Right lobe of liver (tissue), 6 donors: ENCODE measurements around the gene TCEANC. TPM values are rescaled to one million over a fixed set of nuclear protein-coding genes. Genes with fewer than 3 reads are reported as not detected.

ENCODE experiments used
- ATAC-seq, 4 donors: fragments of 200-7000 bp; cut with Tn5 transposase; one replicate each; pipeline ENCODE4 v1.9.1; 2020; ENCODE audit warnings: mild to moderate bottlenecking in 4 of 4, moderate library complexity in 4 of 4
- DNase-seq, 3 donors: peaks; one replicate each; pipeline ENCODE4 v3.0.0-alpha.2; 2020
- H3K27ac ChIP-seq, 3 donors: fragments of 200-600 bp; one replicate each; pipeline ENCODE4 v1.8.0; 2022
- H3K27me3 ChIP-seq, 2 donors: fragments of 200-600 bp; one replicate each; pipeline ENCODE4 v1.8.0; 2022
- H3K36me3 ChIP-seq, 4 donors: fragments of 200-600 bp; sonication (generic) in 1 of 4; one replicate each; pipeline versions ENCODE4 v1.5.1 to v1.8.0; 2017 to 2022; ENCODE audit warnings: control low read depth in 1 of 4
- H3K4me1 ChIP-seq, 4 donors: fragments of 200-600 bp; sonication (generic) in 1 of 4; one replicate each; pipeline versions ENCODE4 v1.5.1 to v1.8.0; 2017 to 2022; ENCODE audit warnings: control low read depth in 1 of 4
- H3K4me3 ChIP-seq, 3 donors: fragments of 200-600 bp; one replicate each; pipeline ENCODE4 v1.8.0; 2022
- H3K9me3 ChIP-seq, 4 donors: fragments of 200-600 bp; sonication (generic) in 1 of 4; one replicate each; pipeline versions ENCODE4 v1.5.1 to v1.8.0; 2017 to 2022; ENCODE audit warnings: control low read depth in 1 of 4
- CTCF ChIP-seq, 4 donors: fragments of 200-600 bp in 3 of 4; fragments of 450-650 bp in 1 of 4; IDR thresholded peaks; one replicate each; pipeline versions ENCODE4 v1.5.1 to v1.8.0; 2016 to 2022; ENCODE audit warnings: antibody characterized with exemption in 4 of 4, mild to moderate bottlenecking in 2 of 4
- POLR2A ChIP-seq: fragments of 450-650 bp; IDR thresholded peaks from one replicate; pipeline ENCODE4 v1.6.1; 2017; ENCODE audit warnings: antibody characterized with exemption, mild to moderate bottlenecking
- WGBS: methylation state at CpG from one replicate; pipeline ENCODE4 v1.1.6; 2018; ENCODE audit warnings: low coverage, low lambda C conversion rate; ENCODE audit not compliant: insufficient coverage; ENCODE audit errors: missing lambda C conversion rate; 5-methylcytosine and 5-hydroxymethylcytosine counted together
- intact Hi-C, 2 donors: fragments of 100-400 bp; cut with DNase I; formaldehyde crosslinking; loops; one replicate each; pipeline versions ENCODE4 v1.11.2 to v1.14.1; 2022
- total RNA-seq, 6 experiments: library from RNA; depleted of rRNA in 2 of 6; stranded (reverse); fragments of >200 nt in 2 of 6; fragmentation: NEBNext Ultra II Directional in 3 of 6; extraction: Animal tissue kit (Norgen Biotek cat#: 25700) in 3 of 6; gene quantifications; one replicate each; pipeline versions ENCODE4 v1.1.0 to v1.2.4, GENCODE V29; 2016 to 2023
- donor health status: DM: no; HTN: yes; CAD: no.
- donor health status: DM: no; HTN: no; CAD: no.
- donor health status: DM: no; HTN: no; CAD: no.
- donor health status: DM: no; HTN: yes; CAD: no.
- donor health status: DM: no; HTN: yes; CAD: no.

The TCEANC gene
- total RNA-seq, 6 experiments from 2014 or later = 3.4 to 4.8 (median 4.1) TPM

DNA sequence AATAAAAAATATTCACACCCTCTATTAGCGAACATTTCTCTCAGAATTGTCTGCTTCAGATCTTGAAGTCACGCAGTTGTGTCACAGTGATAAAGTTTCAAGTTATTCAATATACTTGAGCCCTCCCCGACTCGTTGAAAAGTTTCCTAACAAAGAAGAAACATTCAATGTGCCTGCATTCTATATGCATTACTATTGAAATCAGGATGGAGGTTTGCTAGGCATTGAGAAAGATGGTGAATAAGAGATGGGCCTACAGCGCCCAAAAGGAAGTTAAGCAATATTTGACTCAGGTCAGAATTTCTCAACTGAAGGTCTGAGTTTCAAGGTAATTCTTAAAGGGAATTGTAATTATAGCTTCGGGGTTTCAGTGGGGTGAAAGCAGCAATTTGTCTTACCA is 6.1 kb downstream of the TCEANC start:
- Histone ChIP-seq H3K27ac (peak overlapping the region in 2 of 3 donors; percentile 24 to 44), H3K9me3 (no peaks in the 10 kb centered on the region), H3K4me1 (peaks cover 0 to 9% (median under 1%) of the 10 kb centered on the region in 4 donors), H3K36me3 (peaks cover 0 to 4% (median 2%) of the 10 kb centered on the region in 4 donors), H3K4me3 (no peak overlapping the region), H3K27me3 (no peaks in the 10 kb centered on the region)
- DNase-seq (no peak), ATAC-seq (peak in 3 of 4 donors; percentile 59 to 73 (median 62))
- intact Hi-C loops = loop anchor here (5.0 to 10.0 kb wide), 2 partner anchors 373 to 376 kb away; no protein-coding TSS in a partner anchor
- WGBS = 20% methylated on average over 6 of the region's 6 CpGs
- TF ChIP-seq POLR2A = no peak

GRCh38 chrX:13661735-13662288 is 8.9 kb downstream of the TCEANC start:
- Histone ChIP-seq H3K9me3 (no peaks in the 10 kb centered on the region), H3K4me3 (no peak overlapping the region), H3K27ac (no peak overlapping the region), H3K4me1 (peaks cover 0 to 7% (median 0%) of the 10 kb centered on the region in 4 donors), H3K27me3 (no peaks in the 10 kb centered on the region), H3K36me3 (peaks cover 0 to 4% (median 2%) of the 10 kb centered on the region in 4 donors)
- no peak for ATAC-seq
- 81% methylated on average over 6 of the region's 6 CpGs for WGBS
- no peak for DNase-seq
- TF ChIP-seq POLR2A (no peak), CTCF (IDR thresholded peaks at IDR 0.05) (no peak)
- intact Hi-C loops = no loop called here

- Histone ChIP-seq H3K9me3 (no peaks in the 10 kb centered on the region), H3K4me3 (no peak overlapping the region), H3K27me3 (no peaks in the 10 kb centered on the region), H3K36me3 (peaks cover 0 to 4% (median 2%) of the 10 kb centered on the region in 4 donors), H3K4me1 (peaks cover 0 to 7% (median 0%) of the 10 kb centered on the region in 4 donors), H3K27ac (no peak overlapping the region)
- 69% methylated on average over 6 of the region's 6 CpGs for WGBS
- intact Hi-C loops = no loop called here
- DNase-seq = no peak
- TF ChIP-seq POLR2A = no peak
- ATAC-seq = no peak
Measured at GRCh38 chrX:13662355-13662791, 9.4 kb downstream of the TCEANC start.

GRCh38 chrX:13664020-13664419 is 11.1 kb downstream of the TCEANC start:
- intact Hi-C loops = no loop called here
- Histone ChIP-seq H3K27ac (no peak overlapping the region), H3K27me3 (no peaks in the 10 kb centered on the region), H3K9me3 (no peaks in the 10 kb centered on the region), H3K36me3 (peaks cover 0 to 4% (median 2%) of the 10 kb centered on the region in 4 donors), H3K4me1 (peaks cover 0 to 3% (median 0%) of the 10 kb centered on the region in 4 donors), H3K4me3 (no peak overlapping the region)
- DNase-seq (no peak), ATAC-seq (no peak)
- 76% methylated on average over 3 of the region's 3 CpGs for WGBS
- no peak for TF ChIP-seq POLR2A
- no peak for TF ChIP-seq CTCF (IDR thresholded peaks at IDR 0.05)

DNA sequence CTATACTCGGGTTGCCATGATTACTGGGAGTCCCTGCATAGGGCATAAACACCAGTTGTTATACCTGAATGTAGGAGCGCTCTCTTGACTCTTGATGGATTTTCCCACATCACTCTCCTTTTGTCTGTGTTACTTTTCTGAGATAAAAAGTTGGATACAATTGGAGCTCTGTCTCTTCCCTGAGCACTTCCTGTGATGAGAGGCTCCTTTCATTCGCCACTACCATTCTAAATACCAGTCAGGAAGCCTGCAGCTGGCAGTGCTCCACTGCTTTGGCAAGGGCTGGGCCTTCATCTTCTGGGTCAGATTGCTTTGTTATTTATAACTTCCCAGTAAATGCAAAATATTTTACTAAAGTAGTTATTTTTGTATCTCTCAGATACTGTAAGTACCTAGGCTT is 13.9 kb downstream of the TCEANC start:
- Histone ChIP-seq H3K36me3 (no peaks in the 10 kb centered on the region), H3K9me3 (no peaks in the 10 kb centered on the region), H3K27me3 (no peaks in the 10 kb centered on the region), H3K4me3 (no peak overlapping the region), H3K27ac (no peak overlapping the region), H3K4me1 (no peaks in the 10 kb centered on the region)
- DNase-seq = no peak
- TF ChIP-seq POLR2A = no peak
- WGBS = 75% methylated on average over 1 of the region's 3 CpGs
- intact Hi-C loops = no loop called here
- no peak for ATAC-seq

- H3K27me3 ChIP-seq = no peaks in the 10 kb centered on the region
- no peak for TF ChIP-seq CTCF (IDR thresholded peaks at IDR 0.05)
- no peak for TF ChIP-seq POLR2A
- no peak overlapping the region for H3K4me3 ChIP-seq
- intact Hi-C loops = no loop called here
- no peaks in the 10 kb centered on the region for H3K36me3 ChIP-seq
- no peaks in the 10 kb centered on the region for H3K9me3 ChIP-seq
- ATAC-seq = no peak
- DNase-seq = no peak
- H3K27ac ChIP-seq = no peak overlapping the region
- H3K4me1 ChIP-seq = no peaks in the 10 kb centered on the region
Measured at GRCh38 chrX:13667919-13668318, 15.0 kb downstream of the TCEANC start.
